Measurements from ENCODE around the gene FKTN. TPM values are rescaled to one million over a fixed set of nuclear protein-coding genes. Genes with fewer than 3 reads are reported as not detected.
"Not testable (repeated sequence)": the region's sequence is repeated elsewhere in the genome, so short reads cannot be mapped to it uniquely, and the experiment has no call there.

The FKTN gene
- total and polyA plus RNA-seq, 9 of the 15 experiments (the other 6 are each of a cell fraction or from before 2014, with no cell fraction given) = 5.4 to 16.3 (median 10.4) TPM

DNA sequence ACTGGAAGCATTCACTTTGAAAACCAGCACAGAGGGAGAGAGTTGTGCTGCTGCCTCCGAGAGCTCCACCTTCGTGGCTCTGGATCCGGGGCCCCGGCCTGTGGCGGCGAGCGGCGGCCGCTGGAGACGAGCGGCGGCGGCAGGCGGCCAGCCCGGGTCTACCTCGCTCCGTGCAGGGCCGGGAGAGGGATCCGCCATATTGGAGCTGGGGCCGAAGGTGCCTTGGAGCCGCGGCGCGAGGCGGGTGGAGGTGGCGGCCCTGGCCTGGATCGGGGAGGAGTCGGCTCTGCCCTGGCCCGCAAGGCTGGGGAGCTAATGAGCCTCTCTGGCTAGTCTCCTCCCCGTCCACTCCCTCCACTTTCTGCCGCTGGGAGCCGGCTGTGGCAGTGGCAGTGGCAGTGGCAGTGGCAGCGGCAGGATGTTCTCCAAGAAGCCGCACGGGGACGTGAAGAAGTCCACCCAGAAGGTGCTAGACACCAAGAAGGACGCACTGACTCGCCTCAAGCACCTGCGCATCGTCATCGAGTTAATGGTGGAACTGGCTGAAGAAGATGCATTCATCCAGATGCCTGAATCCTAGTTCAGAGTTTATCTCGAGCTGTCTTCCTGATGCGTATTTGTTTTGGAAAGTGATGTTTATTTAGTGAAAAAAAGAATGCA lies 38.1 kb upstream of the FKTN start:
- FAIRE-seq; POLR2A ChIA-PET; intact Hi-C loops (cut with micrococcal nuclease); H3K4me1 ChIP-seq (replicated peaks in 1 of 2; ENCODE audit: control insufficient read depth in 2 of 2, insufficient read depth in 2 of 2, low read length in 2 of 2); H3K9ac ChIP-seq (ENCODE audit: insufficient read depth in 1 of 2, low read depth in 2 of 2, low read length in 2 of 2); H4K20me1 ChIP-seq (replicated peaks; ENCODE audit: control insufficient read depth, insufficient read depth, low read length); H3K9me3 ChIP-seq (replicated peaks; ENCODE audit: control insufficient read depth, insufficient read depth, low read depth, low read length); H3K79me2 ChIP-seq (ENCODE audit: control insufficient read depth, insufficient read depth, low read length); H3K4me3 ChIP-seq; in situ Hi-C loops (cut with MboI); H3K27me3 ChIP-seq (ENCODE audit: control insufficient read depth in 2 of 2, insufficient read depth in 2 of 2, low read length in 2 of 2); CTCF ChIA-PET (ENCODE audit: low intra/inter-chr PET ratio); H3K27ac ChIP-seq (ENCODE audit: extremely low read depth, low read depth, low read length); H3K36me3 ChIP-seq (ENCODE audit: control insufficient read depth, insufficient read depth, low read length); H3K9me1 ChIP-seq (ENCODE audit: control insufficient read depth, insufficient read depth, low read length); BruUV-seq (replicated peaks); DNase-seq (ENCODE audit: extremely low read depth in 1 of 4, low spot score in 3 of 4); H3K4me2 ChIP-seq (ENCODE audit: insufficient read depth, low read length): not testable (repeated sequence)
- ATAC-seq = peak; percentile 91
- peak; percentile 60 for TF ChIP-seq POLR2G (IDR thresholded peaks at IDR 0.05; ENCODE audit: low read depth, low read length)
- TF ChIP-seq, protein P1, sequence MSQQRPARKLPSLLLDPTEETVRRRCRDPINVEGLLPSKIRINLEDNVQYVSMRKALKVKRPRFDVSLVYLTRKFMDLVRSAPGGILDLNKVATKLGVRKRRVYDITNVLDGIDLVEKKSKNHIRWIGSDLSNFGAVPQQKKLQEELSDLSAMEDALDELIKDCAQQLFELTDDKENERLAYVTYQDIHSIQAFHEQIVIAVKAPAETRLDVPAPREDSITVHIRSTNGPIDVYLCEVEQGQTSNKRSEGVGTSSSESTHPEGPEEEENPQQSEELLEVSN (IDR thresholded peaks at IDR 0.05; ENCODE audit: borderline replicate concordance in 1 of 2, extremely low read depth in 1 of 2, insufficient read depth in 1 of 2, insufficient read length in 1 of 2, low read depth in 1 of 2, low read length in 1 of 2, poor library complexity in 1 of 2, severe bottlenecking in 1 of 2) = peak in 1 of 2 experiments; percentile 12
- WGBS (ENCODE audit: insufficient coverage, low coverage, missing lambda C conversion rate) = 73% methylated on average over 29 of the region's 43 CpGs
- 0 out of 2 replicates have a peak overlapping the region, but pooled peaks have one; percentile 45 for H2AFZ ChIP-seq (ENCODE audit: low read depth, low read length)

DNA sequence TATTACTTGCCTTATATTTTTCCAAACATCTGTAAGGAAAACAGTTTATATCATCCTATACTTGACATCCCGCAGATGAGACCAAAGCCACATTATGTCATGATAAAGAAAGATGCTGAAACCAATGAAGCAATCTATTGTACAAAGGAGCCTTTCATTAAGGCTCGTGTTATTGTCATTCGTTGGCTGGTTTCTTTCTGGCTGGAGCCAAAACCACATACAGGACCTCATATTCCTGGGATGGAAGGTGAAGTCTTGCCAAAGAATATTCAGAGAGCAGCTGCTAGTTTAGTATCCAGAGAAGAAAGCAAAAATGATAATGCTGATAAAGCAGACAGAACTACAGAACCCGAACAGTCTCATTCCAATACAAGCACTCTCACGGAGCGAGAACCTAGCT lies 36.9 kb upstream of the FKTN start:
- DNase-seq (ENCODE audit: extremely low read depth in 1 of 4, low spot score in 3 of 4); H4K20me1 ChIP-seq (replicated peaks; ENCODE audit: control insufficient read depth, insufficient read depth, low read length); H3K27ac ChIP-seq (ENCODE audit: extremely low read depth, low read depth, low read length); H3K9me3 ChIP-seq (replicated peaks; ENCODE audit: control insufficient read depth, insufficient read depth, low read depth, low read length); H3K4me3 ChIP-seq; POLR2A ChIA-PET; in situ Hi-C loops (cut with MboI); BruUV-seq (replicated peaks); H3K27me3 ChIP-seq (ENCODE audit: control insufficient read depth in 2 of 2, insufficient read depth in 2 of 2, low read length in 2 of 2); ATAC-seq; H3K9me1 ChIP-seq (ENCODE audit: control insufficient read depth, insufficient read depth, low read length); H3K36me3 ChIP-seq (ENCODE audit: control insufficient read depth, insufficient read depth, low read length); H3K4me2 ChIP-seq (ENCODE audit: insufficient read depth, low read length); H3K4me1 ChIP-seq (replicated peaks in 1 of 2; ENCODE audit: control insufficient read depth in 2 of 2, insufficient read depth in 2 of 2, low read length in 2 of 2); H2AFZ ChIP-seq (ENCODE audit: low read depth, low read length); CTCF ChIA-PET (ENCODE audit: low intra/inter-chr PET ratio); H3K79me2 ChIP-seq (ENCODE audit: control insufficient read depth, insufficient read depth, low read length); H3K9ac ChIP-seq (ENCODE audit: insufficient read depth in 1 of 2, low read depth in 2 of 2, low read length in 2 of 2); intact Hi-C loops (cut with micrococcal nuclease): not testable (repeated sequence)
- 86% methylated on average over 4 of the region's 6 CpGs for WGBS (ENCODE audit: insufficient coverage, low coverage, missing lambda C conversion rate)
- peak; percentile 55 for FAIRE-seq
